Transverse colon (tissue), 4 donors: ENCODE results near the gene SCN9A. TPM values are rescaled to one million over a fixed set of nuclear protein-coding genes. Genes with fewer than 3 reads are reported as not detected.

Experiments
- DNase-seq: peaks from one replicate; pipeline ENCODE4 v3.0.0-alpha.2; 2019
- H3K27ac ChIP-seq, 4 donors: fragments of 200-600 bp; sonication (generic); 2 replicates each; pipeline ENCODE4 v1.5.1; 2016 to 2018; ENCODE audit warnings: inconsistent platforms in 4 of 4
- H3K27me3 ChIP-seq: fragments of 200-600 bp; sonication (generic); 2 replicates; pipeline ENCODE4 v1.5.1; 2017; ENCODE audit warnings: inconsistent platforms
- H3K36me3 ChIP-seq, 4 donors: fragments of 200-600 bp; sonication (generic); 2 replicates each; pipeline ENCODE4 v1.5.1; 2017 to 2019; ENCODE audit warnings: inconsistent platforms in 4 of 4
- H3K4me1 ChIP-seq, 4 donors: fragments of 200-600 bp; sonication (generic); 2 replicates each; pipeline ENCODE4 v1.5.1; 2017 to 2020; ENCODE audit warnings: inconsistent platforms in 4 of 4
- H3K4me3 ChIP-seq, 4 donors: fragments of 200-600 bp; sonication (generic); 1 replicate in 1 of 4; 2 replicates in 3 of 4; pipeline versions ENCODE4 v1.5.1 to v1.6.1; 2017 to 2019; ENCODE audit warnings: inconsistent platforms in 4 of 4
- H3K9me3 ChIP-seq, 2 donors: fragments of 200-600 bp; sonication (generic); 2 replicates each; pipeline ENCODE4 v1.5.1; 2017 to 2019; ENCODE audit warnings: inconsistent platforms in 2 of 2
- EP300 ChIP-seq: sonication (generic); formaldehyde crosslinking; IDR thresholded peaks from one replicate; pipeline ENCODE4 v1.6.1; 2017; ENCODE audit warnings: antibody characterized with exemption, low read depth
- POLR2A ChIP-seq: fragments of 450-650 bp; IDR thresholded peaks from one replicate; pipeline ENCODE4 v1.6.1; 2016; ENCODE audit warnings: antibody characterized with exemption, mild to moderate bottlenecking, moderate library complexity
- POLR2AphosphoS5 ChIP-seq, 3 donors: sonication (generic); formaldehyde crosslinking; IDR thresholded peaks; one replicate each; pipeline ENCODE4 v1.6.1; 2016; ENCODE audit warnings: antibody characterized with exemption in 3 of 3
- WGBS, 2 donors: methylation state at CpG; one replicate each; pipeline ENCODE4 v1.1.5; 2018; ENCODE audit warnings: low coverage in 1 of 2; 5-methylcytosine and 5-hydroxymethylcytosine counted together
- in situ Hi-C, 4 donors: fragments of 200-750 bp; cut with MboI; loops; one replicate each; pipeline versions ENCODE4 v1.15.0 to v1.15.1; 2017; ENCODE audit warnings: low sequenced_read_pairs in 3 of 4, low pct_ligation_motif_present in 1 of 4, low pct_unique_long_range_greater_than_20kb in 1 of 4
- intact Hi-C: fragments of 100-400 bp; cut with DNase I; formaldehyde crosslinking; loops from one replicate; pipeline ENCODE4 v1.15.1; 2023; ENCODE audit warnings: low total_unique reads
- total RNA-seq, 4 donors: library from RNA; depleted of rRNA; stranded (reverse); fragments of >200 nt; gene quantifications; one replicate each; pipeline ENCODE4 v1.1.0, GENCODE V29; 2016
- TF ChIP-seq, protein P1 (sequence below), 5 experiments: fragments of 200-600 bp in 3 of 5; fragments of 450-650 bp in 2 of 5; sonication (generic) in 3 of 5; IDR thresholded peaks; 1 replicate in 2 of 5; 2 replicates in 3 of 5; pipeline ENCODE4 v1.5.1; 2016 to 2017; ENCODE audit warnings: antibody characterized with exemption in 5 of 5, inconsistent platforms in 3 of 5, mild to moderate bottlenecking in 2 of 5, moderate library complexity in 1 of 5

SCN9A gene
- total RNA-seq, 4 donors from 2014 or later = 13.1 to 35.8 (median 24.5) TPM

- H3K9me3 ChIP-seq = no peaks in the 10 kb centered on the region
- H3K27me3 ChIP-seq = no peaks in the 10 kb centered on the region
- no peak for DNase-seq
- H3K27ac ChIP-seq = no peak overlapping the region
- no peaks in the 10 kb centered on the region for H3K36me3 ChIP-seq
- in situ Hi-C loops (no loop called here), intact Hi-C loops (no loop called here)
- WGBS, 2 donors = 61 to 83% methylated on average over 1 of the region's 1 CpG
- no peak overlapping the region for H3K4me3 ChIP-seq
- no peaks in the 10 kb centered on the region for H3K4me1 ChIP-seq
- TF ChIP-seq, protein P1, sequence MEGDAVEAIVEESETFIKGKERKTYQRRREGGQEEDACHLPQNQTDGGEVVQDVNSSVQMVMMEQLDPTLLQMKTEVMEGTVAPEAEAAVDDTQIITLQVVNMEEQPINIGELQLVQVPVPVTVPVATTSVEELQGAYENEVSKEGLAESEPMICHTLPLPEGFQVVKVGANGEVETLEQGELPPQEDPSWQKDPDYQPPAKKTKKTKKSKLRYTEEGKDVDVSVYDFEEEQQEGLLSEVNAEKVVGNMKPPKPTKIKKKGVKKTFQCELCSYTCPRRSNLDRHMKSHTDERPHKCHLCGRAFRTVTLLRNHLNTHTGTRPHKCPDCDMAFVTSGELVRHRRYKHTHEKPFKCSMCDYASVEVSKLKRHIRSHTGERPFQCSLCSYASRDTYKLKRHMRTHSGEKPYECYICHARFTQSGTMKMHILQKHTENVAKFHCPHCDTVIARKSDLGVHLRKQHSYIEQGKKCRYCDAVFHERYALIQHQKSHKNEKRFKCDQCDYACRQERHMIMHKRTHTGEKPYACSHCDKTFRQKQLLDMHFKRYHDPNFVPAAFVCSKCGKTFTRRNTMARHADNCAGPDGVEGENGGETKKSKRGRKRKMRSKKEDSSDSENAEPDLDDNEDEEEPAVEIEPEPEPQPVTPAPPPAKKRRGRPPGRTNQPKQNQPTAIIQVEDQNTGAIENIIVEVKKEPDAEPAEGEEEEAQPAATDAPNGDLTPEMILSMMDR (IDR thresholded peaks at IDR 0.05) = no peak
- TF ChIP-seq POLR2AphosphoS5 (IDR thresholded peaks at IDR 0.05) (no peak), EP300 (no peak), POLR2A (no peak)
Measured at GRCh38 chr2:166249318-166249717, 126.4 kb downstream of the SCN9A start.

GRCh38 chr2:166246901-166247300 is 128.8 kb downstream of the SCN9A start:
- Histone ChIP-seq H3K27ac (no peak overlapping the region), H3K27me3 (no peaks in the 10 kb centered on the region), H3K9me3 (no peaks in the 10 kb centered on the region), H3K4me3 (no peak overlapping the region), H3K36me3 (no peaks in the 10 kb centered on the region), H3K4me1 (no peaks in the 10 kb centered on the region)
- in situ Hi-C loops (no loop called here), intact Hi-C loops (no loop called here)
- TF ChIP-seq POLR2AphosphoS5 (IDR thresholded peaks at IDR 0.05) (no peak), EP300 (no peak), POLR2A (no peak)
- TF ChIP-seq, protein P1 (IDR thresholded peaks at IDR 0.05) = no peak
- 98 to 100% methylated on average over 1 of the region's 1 CpG for WGBS, 2 donors
- DNase-seq = no peak

- in situ Hi-C loops (no loop called here), intact Hi-C loops (no loop called here)
- no peak overlapping the region for H3K4me3 ChIP-seq
- no peaks in the 10 kb centered on the region for H3K36me3 ChIP-seq
- H3K27ac ChIP-seq = no peak overlapping the region
- H3K27me3 ChIP-seq = no peaks in the 10 kb centered on the region
- TF ChIP-seq, protein P1 (IDR thresholded peaks at IDR 0.05) = no peak
- TF ChIP-seq POLR2A = no peak
- no peak for TF ChIP-seq EP300
- TF ChIP-seq POLR2AphosphoS5 (IDR thresholded peaks at IDR 0.05) = no peak
- no peaks in the 10 kb centered on the region for H3K4me1 ChIP-seq
- no peaks in the 10 kb centered on the region for H3K9me3 ChIP-seq
- no peak for DNase-seq
Measured at GRCh38 chr2:166242309-166242708, 133.4 kb downstream of the SCN9A start.

GRCh38 chr2:166240387-166241313 is 135.1 kb downstream of the SCN9A start:
- intact Hi-C loops = no loop called here
- H3K27ac ChIP-seq = no peak overlapping the region
- no peak overlapping the region for H3K4me3 ChIP-seq
- H3K9me3 ChIP-seq = no peaks in the 10 kb centered on the region
- H3K4me1 ChIP-seq = no peaks in the 10 kb centered on the region
- TF ChIP-seq EP300 = no peak
- TF ChIP-seq, protein P1 (IDR thresholded peaks at IDR 0.05) = no peak
- no peak for TF ChIP-seq POLR2A
- no peak for TF ChIP-seq POLR2AphosphoS5 (IDR thresholded peaks at IDR 0.05)
- no peaks in the 10 kb centered on the region for H3K36me3 ChIP-seq
- WGBS, 2 donors = 100% methylated on average over 1 of the region's 1 CpG; no CpG with 5 or more reads in 1 of the 2 donors
- DNase-seq = no peak
- in situ Hi-C loops = no loop called here
- no peaks in the 10 kb centered on the region for H3K27me3 ChIP-seq
